ENCODE data around the gene MEG3.

MEG3 gene

DNA sequence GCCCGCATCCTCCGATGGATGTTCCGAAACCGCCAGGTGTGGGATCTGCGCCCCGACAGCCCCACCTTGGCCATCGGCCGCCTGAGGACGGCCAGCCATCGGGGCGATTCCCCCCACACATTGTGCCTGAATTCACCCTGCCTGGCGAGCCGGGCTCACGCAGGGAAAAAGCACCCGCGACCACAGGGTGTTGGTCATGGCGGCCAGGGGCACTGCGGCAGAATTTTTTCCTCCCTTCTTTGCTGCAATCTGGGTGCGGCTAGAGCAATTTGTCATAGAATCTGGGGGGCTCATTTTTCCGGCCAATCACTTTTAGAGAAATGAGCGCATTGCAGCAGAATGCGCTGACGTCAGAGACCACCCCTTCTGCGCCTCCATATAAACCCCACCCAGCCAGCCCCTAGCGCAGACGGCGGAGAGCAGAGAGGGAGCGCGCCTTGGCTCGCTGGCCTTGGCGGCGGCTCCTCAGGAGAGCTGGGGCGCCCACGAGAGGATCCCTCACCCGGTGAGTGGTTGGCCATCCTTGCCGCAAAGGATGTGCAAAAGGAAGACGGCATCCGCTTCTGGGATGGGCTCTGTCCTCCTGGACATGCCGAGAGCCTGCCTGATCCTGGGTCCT is at the start of gene MEG3:
Gene MEG3, plus strand, starts transcription at position 406 of the 619 bp plus-strand sequence.
- DNase-seq, result no peak

DNA sequence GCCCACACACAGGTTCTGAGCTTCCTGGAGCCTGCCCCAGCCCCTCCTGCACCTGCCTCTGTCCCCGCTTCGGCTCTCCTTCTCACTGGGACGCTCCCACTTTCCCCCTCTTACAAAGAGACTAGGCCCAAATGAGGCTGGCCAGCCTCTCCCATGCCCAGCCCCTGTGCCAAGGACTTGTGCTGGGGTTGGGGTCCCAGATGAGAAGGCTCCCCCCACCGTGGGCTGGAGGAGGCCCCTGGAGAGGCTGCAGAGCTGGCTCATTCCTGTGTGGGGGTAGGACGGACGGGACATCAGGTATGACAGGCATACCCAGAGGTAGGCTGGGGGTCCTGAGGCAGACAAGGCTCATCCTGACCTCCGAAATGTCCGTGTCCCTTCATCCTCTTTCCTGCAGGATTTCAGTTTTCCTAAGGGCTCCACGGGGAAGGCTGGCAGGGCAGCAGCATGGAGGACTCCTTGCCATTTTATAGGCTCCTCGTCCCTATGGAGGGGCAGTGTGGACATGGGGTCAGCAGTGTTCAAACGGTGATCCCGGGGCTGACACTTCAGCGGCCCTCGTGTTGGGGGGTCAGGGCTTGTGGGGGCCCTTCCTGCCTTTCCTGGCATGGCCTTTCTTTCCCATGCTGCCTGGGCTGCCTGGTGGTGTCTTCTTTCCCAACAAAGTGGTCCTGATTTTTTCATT is 49.1 kb upstream of the MEG3 start:
- no peak for DNase-seq

DNA sequence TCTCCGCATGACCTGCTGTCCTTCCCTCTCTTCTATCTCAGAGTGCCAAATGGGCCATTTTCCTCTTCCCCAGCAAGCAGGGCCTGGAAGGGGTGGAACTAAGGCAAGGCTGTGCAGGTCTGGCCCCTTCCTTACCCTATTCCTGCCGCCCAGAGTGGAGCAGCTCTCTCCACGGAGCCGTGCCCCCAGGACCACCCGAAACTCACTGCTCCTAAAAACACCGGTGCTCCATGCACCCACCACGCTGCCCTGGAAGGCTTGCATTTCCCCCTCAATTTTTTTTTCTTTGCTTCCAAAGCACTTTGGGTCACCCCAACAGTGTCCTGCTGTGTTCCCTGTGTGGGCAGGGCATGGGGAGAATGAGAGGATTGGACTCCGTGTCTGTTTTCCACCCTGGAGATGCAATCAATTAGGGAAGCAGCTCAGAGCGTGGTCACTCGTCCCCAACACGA is 48.5 kb upstream of the MEG3 start:
- DNase-seq, result no peak

DNA sequence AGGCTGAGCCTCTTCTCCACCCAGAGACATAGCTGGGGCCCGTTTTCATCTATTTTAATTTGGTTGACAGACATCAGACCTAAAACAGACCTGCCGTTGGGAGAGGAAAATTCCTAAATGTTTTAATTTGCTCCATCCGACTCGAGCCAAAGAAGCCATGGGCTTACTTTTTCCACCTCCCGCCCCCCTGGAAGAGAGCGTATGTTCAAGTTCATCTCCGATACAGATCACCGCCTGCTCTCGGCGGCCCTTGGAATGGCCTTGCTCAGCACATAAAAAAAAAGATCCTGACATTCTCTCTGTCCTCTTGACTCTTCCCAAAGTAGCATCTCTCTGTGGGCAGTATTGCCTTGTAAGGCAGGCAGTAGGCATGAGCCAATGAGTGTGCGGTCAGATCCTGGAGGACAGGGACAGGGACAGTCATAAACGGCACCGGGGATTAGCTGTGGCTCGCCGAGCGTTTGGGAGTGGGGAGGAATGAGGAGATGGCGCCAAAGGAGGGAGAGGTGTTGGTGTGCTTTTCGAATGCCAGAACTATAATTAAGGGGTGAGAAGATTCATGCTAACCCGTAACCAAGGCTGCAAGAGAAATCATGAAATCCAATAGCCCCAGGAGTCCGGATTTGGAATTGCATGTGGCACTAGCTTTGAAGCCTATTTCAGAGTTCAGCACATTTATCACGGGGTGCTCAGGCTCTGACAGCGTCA is 47.9 kb upstream of the MEG3 start:
- DNase-seq, result no peak

DNA sequence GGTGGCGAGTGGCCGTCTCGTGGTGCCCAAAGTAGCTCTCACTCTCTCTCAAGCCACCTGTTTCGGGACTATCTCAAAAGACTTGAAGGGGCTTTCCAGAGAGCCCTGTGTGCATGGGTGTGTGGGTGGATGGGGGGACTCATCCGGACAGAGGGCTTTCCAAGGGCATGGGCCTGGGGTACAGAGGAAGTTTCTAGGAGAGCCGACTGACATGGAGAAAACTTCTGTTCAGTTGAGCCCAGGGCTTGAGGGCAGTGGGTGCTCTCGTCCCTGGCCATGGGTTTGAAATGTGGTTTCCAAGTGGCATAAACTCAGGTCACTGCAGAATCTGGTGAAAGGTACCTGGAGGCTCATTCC is 47.4 kb upstream of the MEG3 start:
- DNase-seq, result no peak

DNA sequence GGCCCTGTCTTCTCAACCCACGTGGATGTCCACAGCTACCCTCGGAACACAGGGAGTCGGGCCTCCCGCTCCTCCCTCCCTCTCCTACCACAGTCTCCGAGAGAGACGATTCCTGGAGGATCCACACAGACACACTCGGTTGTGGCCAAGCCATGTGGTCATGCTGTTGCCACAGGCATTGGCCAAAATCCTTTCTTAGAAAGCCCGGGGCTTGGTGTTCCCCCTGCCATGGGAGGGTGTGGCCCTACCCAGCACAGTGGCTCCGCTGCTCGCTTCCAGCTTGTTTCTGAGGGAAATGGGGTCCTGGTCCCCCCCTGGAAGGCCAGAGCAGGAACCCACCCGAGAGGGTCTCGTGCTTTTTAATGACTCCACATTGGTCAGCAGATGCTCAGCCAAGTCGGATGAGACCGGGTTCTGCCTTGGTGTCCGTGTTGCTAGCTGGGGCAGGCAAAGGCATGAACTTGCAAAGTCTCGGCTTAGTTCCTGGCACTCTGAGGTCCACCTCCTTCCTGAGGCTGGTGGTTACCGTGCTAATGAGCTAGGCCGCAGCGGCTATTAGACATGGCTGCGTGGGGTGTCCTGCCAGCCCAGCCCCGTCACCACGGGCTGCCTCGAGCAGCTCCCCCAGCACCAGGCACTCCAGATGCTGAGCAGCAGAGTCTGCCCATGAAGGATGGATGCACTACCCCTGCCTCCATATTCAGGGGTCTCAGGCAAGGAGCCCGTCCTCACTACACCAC is 46.8 kb upstream of the MEG3 start:
- DNase-seq, result no peak

DNA sequence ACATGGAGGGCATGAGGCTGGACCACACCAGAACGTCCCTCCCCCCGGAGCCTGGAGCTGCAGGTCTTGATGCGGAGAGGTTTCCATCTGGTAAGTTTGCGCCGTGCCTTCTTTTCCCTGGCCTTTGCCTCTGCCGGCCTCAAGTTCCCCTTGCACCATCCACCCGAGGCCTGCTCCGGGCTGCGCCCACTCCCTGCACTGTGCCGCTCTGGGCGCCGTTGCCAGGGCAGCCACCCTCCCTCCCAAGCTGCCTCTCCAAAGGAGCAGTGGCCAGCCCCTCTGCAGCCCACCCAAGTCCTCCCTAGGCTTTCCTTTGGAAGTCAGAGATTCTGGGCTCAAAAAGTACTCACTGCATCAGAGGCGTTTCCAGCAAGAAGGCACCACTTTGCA is 46.2 kb upstream of the MEG3 start:
- DNase-seq, result no peak

DNA sequence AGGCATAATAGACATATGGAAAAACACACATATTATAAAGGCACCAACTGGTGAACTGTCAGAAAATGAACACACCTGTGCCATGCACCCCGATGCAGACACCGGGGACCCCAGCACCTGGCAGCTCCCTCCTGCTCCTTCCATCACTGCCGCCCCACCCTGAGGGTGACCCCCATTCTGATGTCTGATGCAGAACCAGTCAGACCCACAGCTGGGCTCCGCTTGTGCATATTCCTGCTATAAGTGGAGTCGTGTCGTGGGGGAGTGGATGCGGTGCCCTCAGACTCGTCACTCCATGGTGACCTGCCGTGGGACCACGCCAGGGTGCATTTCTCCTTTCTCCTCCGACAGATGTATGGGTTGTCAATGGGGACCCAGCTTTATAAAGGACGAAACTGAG is 45.7 kb upstream of the MEG3 start:
- DNase-seq, result no peak

DNA sequence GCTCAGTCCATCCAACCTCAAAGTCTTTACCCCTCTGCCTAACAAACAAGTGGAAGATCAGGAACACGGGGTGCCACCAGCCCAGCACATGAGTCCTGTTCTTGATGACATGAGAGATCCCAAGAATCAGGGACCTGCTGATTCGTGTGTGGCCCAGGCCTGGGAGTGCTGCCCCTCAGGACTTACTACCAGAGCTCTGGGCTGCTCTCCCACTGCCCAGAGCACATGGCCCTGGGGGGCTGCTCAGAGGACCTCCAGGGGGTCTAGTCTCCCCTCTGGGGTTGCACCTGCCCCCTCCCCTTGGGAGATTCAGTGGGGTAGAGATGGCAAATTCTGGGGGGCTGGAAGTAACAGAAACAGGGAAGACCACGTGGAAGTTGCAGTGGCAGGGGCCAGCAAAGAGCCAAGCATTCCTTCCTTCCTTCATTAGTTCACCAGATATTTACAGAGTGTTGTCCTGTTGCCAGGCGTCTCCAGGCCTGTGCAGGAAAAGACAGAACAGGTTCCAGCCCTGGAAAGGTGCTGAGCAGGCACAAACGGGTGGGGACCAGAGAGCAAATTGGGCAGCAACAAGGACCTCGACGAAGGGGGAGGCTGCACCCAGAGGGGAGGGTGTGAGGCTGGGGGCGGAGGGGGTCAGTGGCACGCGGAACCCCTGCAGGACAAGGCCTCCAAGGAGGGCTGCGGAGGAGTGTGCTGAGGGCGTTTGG is 45.1 kb upstream of the MEG3 start:
- no peak for DNase-seq

DNA sequence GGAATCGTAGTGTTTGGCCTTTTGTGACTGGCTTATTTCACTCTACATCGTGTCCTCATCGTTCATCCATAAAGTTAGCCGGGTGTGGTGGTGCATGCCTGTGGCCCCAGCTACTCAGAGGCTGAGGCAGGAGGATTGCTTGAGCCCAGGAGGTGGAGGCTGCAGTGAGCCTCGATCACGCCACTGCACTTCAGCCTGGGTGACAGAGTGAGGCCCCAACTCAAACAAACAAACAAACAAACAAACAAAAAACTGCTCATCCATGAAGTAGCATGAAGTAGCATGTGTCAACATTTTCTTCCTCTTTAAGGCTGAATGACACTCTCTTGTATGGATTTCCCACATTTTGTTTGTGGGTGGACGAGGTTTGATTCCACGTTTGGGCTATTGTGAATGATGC is 44.0 kb upstream of the MEG3 start:
- DNase-seq, result no peak

DNA sequence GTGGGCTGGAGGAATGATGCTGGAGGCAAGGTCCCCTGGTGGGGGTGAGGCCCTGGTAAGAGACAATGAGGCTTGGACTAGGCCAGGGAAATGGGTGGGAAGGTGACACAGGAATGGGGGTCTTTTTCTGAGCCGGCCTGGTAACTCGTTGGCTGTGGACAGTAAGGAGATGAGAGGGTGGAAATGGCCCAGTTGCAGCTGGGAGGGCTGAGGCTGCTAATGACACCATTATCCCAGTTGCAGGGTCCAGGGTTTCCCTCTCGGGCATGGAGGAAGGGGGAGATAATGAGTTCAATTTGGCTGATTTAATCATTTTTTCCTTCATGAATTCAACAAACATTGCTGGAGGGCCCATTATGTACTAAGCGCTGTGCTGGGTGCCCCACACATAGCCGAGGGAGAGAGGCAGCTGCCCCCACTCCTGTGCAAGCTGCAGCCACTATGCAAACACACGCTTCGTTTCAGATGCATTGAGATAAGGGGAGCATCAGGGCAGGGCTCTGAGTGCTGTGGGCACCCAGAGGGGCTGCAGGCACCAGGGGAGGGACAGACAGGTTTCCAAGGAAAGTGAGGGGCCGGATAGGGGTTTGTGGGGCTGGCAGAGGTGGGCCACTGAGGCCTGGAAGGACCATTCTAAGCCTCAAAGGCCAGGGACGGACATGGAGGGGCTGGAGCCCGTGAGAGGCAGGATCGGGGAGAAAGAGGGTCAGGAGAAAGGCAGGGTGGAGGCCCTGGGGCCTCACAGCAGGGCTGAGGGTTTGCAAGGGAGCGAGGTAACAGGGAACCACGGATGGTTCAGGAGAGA is 43.2 kb upstream of the MEG3 start:
- no peak for DNase-seq

DNA sequence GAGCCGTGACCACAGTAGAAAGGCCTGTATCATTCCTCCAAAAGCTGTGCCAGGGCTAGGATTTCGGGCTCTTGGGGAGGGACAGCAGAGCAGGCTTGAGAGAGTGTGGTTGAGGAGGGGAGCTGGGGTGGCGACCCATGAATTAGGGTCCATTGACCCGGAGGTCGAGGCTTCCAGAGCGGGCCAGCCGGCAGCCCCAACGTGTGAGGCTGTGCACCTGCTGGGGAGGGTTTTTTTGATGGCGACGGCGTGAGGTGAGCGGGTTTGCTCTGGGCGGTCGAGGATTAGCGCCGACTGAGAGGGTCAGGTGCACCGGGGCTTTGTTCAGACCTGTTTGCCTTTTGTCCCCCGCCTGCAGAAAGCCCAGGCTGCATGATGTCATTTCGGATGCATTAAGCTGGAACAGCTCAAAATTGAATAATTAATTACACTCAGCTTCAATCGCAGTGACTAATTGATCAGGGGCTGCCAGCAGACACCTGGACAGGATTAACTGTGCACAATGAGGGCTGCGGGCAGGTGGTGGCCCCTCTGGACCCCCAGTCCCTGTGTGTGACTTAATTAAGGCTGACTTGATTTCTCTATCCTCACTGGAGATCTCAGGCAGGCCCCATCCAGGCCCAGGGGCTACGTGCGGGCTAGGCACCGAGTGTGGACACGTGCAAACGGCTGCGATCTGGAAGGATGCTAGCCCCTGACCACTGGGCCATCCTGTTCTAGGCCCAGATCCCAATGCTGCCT is 42.1 kb upstream of the MEG3 start:
- no peak for DNase-seq

DNA sequence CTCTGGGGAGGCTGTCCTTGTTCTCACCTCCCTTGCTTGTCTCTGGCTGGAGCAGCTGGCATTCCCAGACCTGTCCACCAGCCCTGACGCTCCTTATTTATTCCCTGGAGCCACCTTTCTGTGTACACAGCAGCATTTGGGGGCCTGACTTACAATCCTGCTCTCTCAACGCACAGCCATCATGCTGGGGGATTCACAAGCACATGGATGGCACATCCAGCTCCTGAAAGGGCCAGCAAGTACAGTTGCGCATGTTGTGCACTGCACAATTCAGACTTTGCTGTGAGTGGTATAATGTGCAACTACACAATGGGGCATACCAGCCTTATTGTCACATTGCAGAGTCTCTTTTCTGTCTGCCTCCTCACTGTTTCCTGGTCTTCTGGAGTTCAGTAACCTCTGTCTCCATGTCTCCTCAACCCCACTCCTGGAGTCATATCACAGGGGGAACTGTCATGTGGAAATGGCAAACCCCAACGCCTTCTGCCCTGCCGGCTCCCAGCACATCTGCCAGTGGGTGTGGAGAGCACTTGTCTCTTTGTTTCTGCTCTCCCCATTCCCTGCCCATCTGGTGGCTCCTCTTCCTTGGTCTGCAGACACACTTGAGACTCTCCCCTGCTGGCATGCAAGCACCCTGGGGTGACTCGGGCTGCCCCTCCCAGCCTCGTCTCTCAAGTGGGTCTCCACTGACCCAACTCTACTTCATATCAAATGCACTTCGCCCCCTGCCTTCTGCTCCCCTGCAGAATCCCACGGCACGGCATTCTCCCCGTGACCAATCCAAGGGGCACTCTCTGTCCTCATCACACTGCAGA is 41.2 kb upstream of the MEG3 start:
- DNase-seq, result no peak

DNA sequence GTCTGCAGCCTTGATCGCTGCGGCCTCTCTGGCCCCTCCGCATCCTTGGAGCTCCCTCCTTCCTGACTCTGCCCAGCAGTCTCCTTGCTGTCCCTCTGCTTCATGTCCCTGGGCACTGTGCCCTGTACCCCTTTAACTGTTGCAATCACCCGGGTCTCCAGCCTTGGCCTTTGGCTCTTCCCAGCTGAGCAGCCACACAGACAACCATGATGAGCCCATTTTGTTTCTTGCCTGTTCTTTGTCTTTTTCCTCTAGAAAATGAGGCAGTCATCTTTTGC is 40.6 kb upstream of the MEG3 start:
- DNase-seq, result no peak

DNA sequence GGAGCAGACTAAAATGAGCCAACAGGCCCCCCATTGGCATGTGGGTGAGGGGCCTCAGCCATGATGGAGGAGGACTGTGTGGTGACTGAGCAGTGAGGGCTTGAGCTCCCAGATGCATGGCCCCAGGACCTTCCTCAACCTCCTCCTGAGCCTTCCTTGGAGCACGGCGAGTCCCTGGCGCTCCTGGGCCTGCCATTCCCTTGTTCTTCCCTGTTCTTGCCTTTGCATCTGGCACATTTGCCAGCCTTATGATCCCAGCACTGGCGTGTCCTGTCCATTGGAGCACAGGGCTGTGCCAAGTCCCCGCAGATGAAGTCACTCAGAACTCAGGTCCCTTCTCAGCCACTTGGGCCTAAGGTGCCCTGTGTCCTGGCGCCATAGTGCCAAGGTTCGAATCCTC is 40.3 kb upstream of the MEG3 start:
- no peak for DNase-seq

DNA sequence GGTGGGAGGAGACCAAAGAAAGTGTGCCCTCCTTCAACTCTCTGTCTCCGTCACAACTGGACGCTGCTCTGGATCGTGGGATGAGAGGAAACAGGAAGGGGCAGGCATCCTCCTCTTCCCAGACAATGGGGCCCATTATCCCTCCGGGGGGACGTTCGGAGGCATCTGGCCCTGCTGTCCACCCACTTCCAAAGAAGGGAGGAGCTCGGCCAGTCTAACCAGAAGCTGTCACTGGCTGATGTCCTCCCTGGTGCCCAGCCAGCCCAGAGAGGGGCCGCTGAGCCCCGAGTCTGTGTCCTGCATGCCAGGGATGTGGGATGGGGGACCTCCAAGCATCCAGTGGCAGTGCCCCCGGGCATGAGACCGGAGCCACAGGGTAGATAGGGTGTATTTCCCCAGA is 39.8 kb upstream of the MEG3 start:
- no peak for DNase-seq

DNA sequence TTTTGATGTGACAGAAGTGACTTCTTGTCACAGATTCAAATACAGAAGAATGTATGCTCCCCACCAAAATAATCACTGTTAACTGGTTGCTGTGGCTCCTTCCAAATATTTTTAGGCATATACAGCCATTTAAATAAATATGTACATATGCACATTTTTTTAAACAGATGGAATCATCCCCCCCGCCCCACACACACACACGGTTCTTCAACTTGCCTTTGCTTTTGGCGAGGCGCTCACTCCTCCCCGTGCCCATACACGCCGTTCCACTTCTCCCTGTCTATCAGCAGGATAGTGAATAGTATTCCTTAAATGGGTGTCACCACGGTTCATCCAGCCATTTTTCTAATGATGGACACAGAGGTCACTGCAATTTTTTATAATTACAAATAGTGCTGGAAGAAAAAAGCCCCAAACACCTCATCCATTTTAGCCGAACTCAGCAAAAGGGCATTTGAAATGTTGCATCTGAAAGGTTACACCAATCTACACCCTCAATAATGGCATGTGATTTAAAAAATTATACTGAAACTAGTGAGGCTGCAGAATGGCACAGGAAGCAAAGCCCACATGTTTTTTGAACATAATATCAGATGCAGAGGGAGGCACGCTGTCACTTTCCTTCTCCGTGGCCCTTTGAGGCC is 39.2 kb upstream of the MEG3 start:
- no peak for DNase-seq

DNA sequence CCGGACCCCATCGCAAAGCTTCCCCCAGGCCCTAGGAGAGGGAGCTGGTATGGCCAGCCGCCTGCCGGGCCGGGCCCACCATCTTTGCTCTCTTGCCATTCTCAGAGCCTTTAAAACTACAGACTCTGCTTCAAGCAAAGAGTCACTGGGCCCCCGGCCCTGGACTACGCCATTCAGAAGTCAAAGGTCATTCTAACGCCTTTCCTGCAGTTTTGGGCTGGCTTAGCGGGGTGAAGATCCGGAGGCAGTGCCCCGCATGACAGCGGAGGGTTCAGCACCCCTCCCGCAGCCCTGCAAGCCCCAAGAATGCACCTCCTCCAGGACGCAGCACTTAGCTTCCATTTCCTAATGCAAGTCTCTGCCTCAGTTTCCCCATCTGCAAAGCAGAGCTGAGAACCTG is 38.3 kb upstream of the MEG3 start:
- DNase-seq, result no peak

DNA sequence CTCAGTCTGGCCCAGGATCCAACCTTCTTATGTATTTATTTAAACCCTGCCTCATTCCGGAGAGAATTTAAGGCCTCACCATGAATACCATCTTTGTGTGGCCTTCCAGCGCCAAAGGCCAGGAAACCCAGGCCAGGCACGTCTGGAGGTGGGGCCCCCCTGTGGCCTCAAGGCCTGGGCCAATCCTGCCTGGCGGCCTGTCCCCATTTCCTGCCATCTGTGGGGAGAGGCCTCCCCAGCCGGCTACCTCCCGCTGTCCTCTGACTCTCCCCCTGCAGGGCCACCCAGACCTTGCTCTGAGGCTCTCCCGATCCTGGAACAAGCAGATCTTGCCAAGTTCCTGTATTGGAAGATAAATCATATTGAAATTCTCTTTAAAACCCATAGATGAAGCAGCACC is 37.4 kb upstream of the MEG3 start:
- no peak for DNase-seq

DNA sequence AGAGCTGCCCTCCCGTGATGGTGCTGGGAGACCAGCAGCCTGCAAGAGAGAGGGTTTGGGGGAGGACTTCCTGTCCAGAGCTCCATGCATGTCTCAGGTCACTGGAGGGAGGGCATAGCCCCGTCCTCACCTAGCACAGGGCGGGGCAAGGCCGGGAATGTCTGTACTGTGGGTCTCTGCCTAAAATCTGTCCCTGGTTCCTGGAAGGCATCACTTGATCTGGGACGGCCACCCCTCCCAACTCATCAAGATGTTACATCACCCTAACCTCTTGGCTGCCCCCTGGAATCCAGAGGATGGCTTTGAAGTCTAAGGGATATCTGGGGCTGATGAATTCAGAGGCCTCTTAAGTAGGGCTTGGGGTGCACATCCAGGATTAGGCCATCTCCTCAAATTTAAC is 37.0 kb upstream of the MEG3 start:
- no peak for DNase-seq
